Endothelial cell of umbilical vein (primary cell): Measurements from ENCODE around the gene GRM4. TPM values are rescaled to one million over a fixed set of nuclear protein-coding genes. Genes with fewer than 3 reads are reported as not detected.

ENCODE experiments used
- BruUV-seq: library from RNA; stranded (reverse); fragments of 400-500 nt; replicated peaks from 2 replicates; lab custom pipeline; 2021; lab: Mats Ljungman, UMichigan
- CTCF ChIA-PET: fragments of 300-600, 350-600 bp; sonication (Branson Sonifier 250); formaldehyde crosslinking; loops from one replicate; lab custom pipeline; 2021; ENCODE audit warnings: antibody characterized with exemption, inconsistent platforms; lab: Charles Lee
- POLR2A ChIA-PET: fragments of 300-600, 350-600 bp; sonication (Branson Sonifier 250); formaldehyde crosslinking; loops from one replicate; lab custom pipeline; 2021; ENCODE audit warnings: antibody characterized with exemption, inconsistent platforms; lab: Charles Lee
- DNase-seq: peaks from one replicate; pipeline ENCODE4 v3.0.0-alpha.2; 2011; ENCODE audit warnings: low read depth, low spot score
- FAIRE-seq: peaks from 2 replicates; lab custom pipeline; 2011; peaks lifted over from hg19 to GRCh38; lab: Jason Lieb, UNC
- H2AFZ ChIP-seq: 2 replicates; pipeline ENCODE4 v1.6.0; 2012; ENCODE audit warnings: low read depth, low read length, control low read depth, inconsistent platforms
- H3K27ac ChIP-seq: 2 replicates; pipeline ENCODE4 v1.5.1; 2011; ENCODE audit warnings: low read depth, mild to moderate bottlenecking, control low read depth, low read length, moderate library complexity; ENCODE audit not compliant: insufficient read depth
- H3K27me3 ChIP-seq, 2 experiments: 2 replicates each; pipeline versions ENCODE4 v1.6.0 to v1.6.1; 2011; ENCODE audit warnings: low read length in 2 of 2, mixed read lengths in 1 of 2; ENCODE audit not compliant: control insufficient read depth in 2 of 2, insufficient read depth in 2 of 2
- H3K36me3 ChIP-seq, 2 experiments: 2 replicates in 1 of 2; 3 replicates in 1 of 2; pipeline ENCODE4 v1.5.1; 2011; ENCODE audit warnings: low read length in 2 of 2, mild to moderate bottlenecking in 1 of 2, moderate library complexity in 1 of 2; ENCODE audit not compliant: control insufficient read depth in 2 of 2, insufficient read depth in 2 of 2; ENCODE audit errors: extremely low read depth in 1 of 2
- H3K4me1 ChIP-seq: 3 replicates; pipeline ENCODE4 v1.5.1; 2011; ENCODE audit warnings: mild to moderate bottlenecking, low read length; ENCODE audit not compliant: control insufficient read depth, insufficient read depth; ENCODE audit errors: extremely low read depth
- H3K4me2 ChIP-seq: 2 replicates; pipeline ENCODE4 v1.6.1; 2011; ENCODE audit warnings: low read length, control low read depth, mixed read lengths; ENCODE audit not compliant: insufficient read depth
- H3K4me3 ChIP-seq, 3 experiments: fragments of 200-600 bp in 1 of 3; sonication (generic), shearing (Covaris generic) in 1 of 3; replicated peaks in 1 of 3; 2 replicates each; pipeline ENCODE4 v1.5.1; 2011 to 2016; ENCODE audit warnings: control low read depth in 3 of 3, low read length in 3 of 3, mild to moderate bottlenecking in 2 of 3, inconsistent platforms in 1 of 3, low read depth in 1 of 3, moderate library complexity in 1 of 3; ENCODE audit not compliant: insufficient read depth in 1 of 3
- H3K79me2 ChIP-seq: 2 replicates; pipeline ENCODE4 v1.6.0; 2012; ENCODE audit warnings: low read length, inconsistent platforms; ENCODE audit not compliant: control insufficient read depth, insufficient read depth
- H3K9ac ChIP-seq: replicated peaks from 2 replicates; pipeline ENCODE3; 2011; ENCODE audit warnings: low read length, control low read depth; ENCODE audit not compliant: insufficient read depth; ENCODE audit errors: extremely low read depth
- H3K9me1 ChIP-seq: replicated peaks from 3 replicates; pipeline ENCODE4 v1.6.0; 2011; ENCODE audit warnings: mild to moderate bottlenecking, low read length; ENCODE audit not compliant: control insufficient read depth, insufficient read depth; ENCODE audit errors: extremely low read depth
- H3K9me3 ChIP-seq: replicated peaks from 2 replicates; pipeline ENCODE4 v1.5.1; 2012; ENCODE audit warnings: low read length, inconsistent platforms; ENCODE audit not compliant: control insufficient read depth, insufficient read depth
- H4K20me1 ChIP-seq: replicated peaks from 2 replicates; pipeline ENCODE3; 2011; ENCODE audit warnings: mild to moderate bottlenecking, low read length; ENCODE audit not compliant: control insufficient read depth, insufficient read depth; ENCODE audit errors: extremely low read depth
- EZH2 ChIP-seq: IDR thresholded peaks from 2 replicates; pipeline ENCODE4 v1.6.1; 2012; ENCODE audit warnings: borderline replicate concordance, low read depth, mild to moderate bottlenecking, moderate library complexity, low read length, inconsistent platforms; ENCODE audit not compliant: severe bottlenecking
- FOS ChIP-seq: IDR thresholded peaks from 2 replicates; pipeline ENCODE4 v1.6.1; 2011; ENCODE audit warnings: mild to moderate bottlenecking, low read length, moderate library complexity, borderline replicate concordance; ENCODE audit not compliant: insufficient read depth
- GATA2 ChIP-seq: IDR thresholded peaks from 2 replicates; pipeline ENCODE4 v1.7.0; 2011; ENCODE audit warnings: low read depth, mild to moderate bottlenecking, moderate library complexity, mixed read lengths, low read length; ENCODE audit not compliant: insufficient read length, insufficient read depth
- JUN ChIP-seq: IDR thresholded peaks from 2 replicates; pipeline ENCODE4 v1.6.1; 2011; ENCODE audit warnings: borderline replicate concordance, low read depth; ENCODE audit not compliant: insufficient read length, insufficient read depth
- MYC ChIP-seq: IDR thresholded peaks from one replicate; pipeline ENCODE4 v1.6.1; 2011; ENCODE audit warnings: mild to moderate bottlenecking, low read depth, low read length
- POLR2A ChIP-seq: IDR thresholded peaks from 2 replicates; pipeline ENCODE4 v1.6.1; 2012; ENCODE audit warnings: low read depth, mild to moderate bottlenecking, control low read depth, low read length
- POLR2AphosphoS5 ChIP-seq: IDR thresholded peaks from 2 replicates; pipeline ENCODE4 v1.6.1; 2012; ENCODE audit warnings: low read depth, mild to moderate bottlenecking, control low read depth, low read length, moderate library complexity; ENCODE audit not compliant: insufficient read depth
- dilution Hi-C: fragments of 300-500 bp; cut with MboI; formaldehyde crosslinking; loops from one replicate; pipeline ENCODE4 v1.15.0; 2019; ENCODE audit warnings: low sequenced_read_pairs; ENCODE audit not compliant: extremely low pct_ligation_motif_present
- intact Hi-C: fragments of 100-400 bp; cut with micrococcal nuclease; formaldehyde crosslinking; loops from one replicate; pipeline ENCODE4 v1.10.0; 2022
- polyA plus RNA-seq, 4 experiments: library from polyadenylated mRNA; depleted of rRNA in 3 of 4; stranded (reverse) in 3 of 4; unstranded in 1 of 4; fragments of >200 nt; gene quantifications; 2 replicates each; pipeline versions ENCODE4 v1.2.1 to v1.2.3, GENCODE V29; 2011 to 2012; ENCODE audit warnings: missing spikeins in 1 of 4
- total RNA-seq: library from RNA; stranded (reverse); gene quantifications from 2 replicates; pipeline ENCODE4 v1.2.3, GENCODE V29; 2021
- TF ChIP-seq, protein P1 (sequence below): IDR thresholded peaks from 2 replicates; pipeline ENCODE4 v1.6.1; 2011; ENCODE audit not compliant: insufficient read depth, insufficient read length
- TF ChIP-seq, protein P2 (sequence below), 2 donors: IDR thresholded peaks; 1 replicate in 1 of 2; 2 replicates in 1 of 2; pipeline ENCODE4 v1.5.1; 2011; ENCODE audit warnings: low read length in 2 of 2, mild to moderate bottlenecking in 2 of 2, moderate library complexity in 2 of 2, control low read depth in 1 of 2, inconsistent platforms in 1 of 2, low read depth in 1 of 2; ENCODE audit not compliant: insufficient read depth in 1 of 2; ENCODE audit errors: extremely low read depth in 1 of 2

The GRM4 gene
- total and polyA plus RNA-seq, 2 donors (not counting 3 experiments of a cell fraction or from before 2014, with no cell fraction given), result 0.03 TPM; not detected in 1

DNA sequence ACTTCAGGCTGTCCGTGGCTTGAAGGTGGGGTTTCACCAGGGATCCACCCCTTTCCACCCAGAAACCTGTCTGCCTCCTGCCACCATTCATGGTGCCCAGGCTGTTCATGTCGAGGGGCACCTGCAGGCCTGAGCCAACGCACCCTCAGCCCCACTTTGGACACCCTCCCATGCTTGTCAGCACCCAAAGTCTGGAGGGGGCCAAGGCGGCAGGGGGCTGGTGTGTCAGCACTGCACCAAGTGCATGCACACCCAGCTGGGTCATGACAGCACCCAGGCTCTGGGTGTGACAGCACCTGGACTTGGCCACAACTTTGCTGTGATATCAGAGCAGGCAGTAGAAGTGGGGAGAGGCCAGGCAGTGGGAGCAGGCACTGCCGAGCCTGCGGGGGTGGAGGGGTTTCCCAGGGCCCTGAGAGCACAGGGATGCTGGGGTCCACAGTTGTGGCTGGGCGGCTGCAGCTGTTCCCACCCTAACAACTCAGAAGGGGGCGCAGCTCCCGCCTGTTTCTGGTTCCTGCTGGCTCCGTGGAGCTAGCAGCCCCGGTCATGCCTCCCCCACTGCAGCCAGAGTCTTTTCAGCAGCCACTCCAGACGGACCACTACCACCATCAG lies 33.3 kb upstream of the GRM4 start:
- no TSS peak for BruUV-seq
- intact Hi-C loops (no loop called here), dilution Hi-C loops (no loop called here)
- POLR2A ChIA-PET, result interaction anchor here (0.7 kb wide), 1 partner anchor 631 kb away, joined by 3 read pairs; no protein-coding TSS in a partner anchor
- Histone ChIP-seq H3K27ac (no peak overlapping the region), H3K36me3 (no peaks in the 10 kb centered on the region), H3K79me2 (no peaks in the 10 kb centered on the region), H3K9me1 (no peaks in the 10 kb centered on the region), H3K4me3 (no peak overlapping the region), H3K27me3 (no peaks in the 10 kb centered on the region), H2AFZ (no peak overlapping the region), H3K4me1 (no peaks in the 10 kb centered on the region), H3K4me2 (no peak overlapping the region), H3K9ac (no peak overlapping the region), H4K20me1 (no peaks in the 10 kb centered on the region), H3K9me3 (no peaks in the 10 kb centered on the region)
- FAIRE-seq (no peak), DNase-seq (no peak)
- TF ChIP-seq, protein P1, sequence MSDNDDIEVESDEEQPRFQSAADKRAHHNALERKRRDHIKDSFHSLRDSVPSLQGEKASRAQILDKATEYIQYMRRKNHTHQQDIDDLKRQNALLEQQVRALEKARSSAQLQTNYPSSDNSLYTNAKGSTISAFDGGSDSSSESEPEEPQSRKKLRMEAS, result no peak
- TF ChIP-seq, protein P2, sequence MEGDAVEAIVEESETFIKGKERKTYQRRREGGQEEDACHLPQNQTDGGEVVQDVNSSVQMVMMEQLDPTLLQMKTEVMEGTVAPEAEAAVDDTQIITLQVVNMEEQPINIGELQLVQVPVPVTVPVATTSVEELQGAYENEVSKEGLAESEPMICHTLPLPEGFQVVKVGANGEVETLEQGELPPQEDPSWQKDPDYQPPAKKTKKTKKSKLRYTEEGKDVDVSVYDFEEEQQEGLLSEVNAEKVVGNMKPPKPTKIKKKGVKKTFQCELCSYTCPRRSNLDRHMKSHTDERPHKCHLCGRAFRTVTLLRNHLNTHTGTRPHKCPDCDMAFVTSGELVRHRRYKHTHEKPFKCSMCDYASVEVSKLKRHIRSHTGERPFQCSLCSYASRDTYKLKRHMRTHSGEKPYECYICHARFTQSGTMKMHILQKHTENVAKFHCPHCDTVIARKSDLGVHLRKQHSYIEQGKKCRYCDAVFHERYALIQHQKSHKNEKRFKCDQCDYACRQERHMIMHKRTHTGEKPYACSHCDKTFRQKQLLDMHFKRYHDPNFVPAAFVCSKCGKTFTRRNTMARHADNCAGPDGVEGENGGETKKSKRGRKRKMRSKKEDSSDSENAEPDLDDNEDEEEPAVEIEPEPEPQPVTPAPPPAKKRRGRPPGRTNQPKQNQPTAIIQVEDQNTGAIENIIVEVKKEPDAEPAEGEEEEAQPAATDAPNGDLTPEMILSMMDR (IDR thresholded peaks at IDR 0.05; ENCODE audit: extremely low read depth in 1 of 2, insufficient read depth in 1 of 2, low read depth in 1 of 2, low read length in 2 of 2), result no peak
- no peak for TF ChIP-seq POLR2AphosphoS5
- TF ChIP-seq EZH2, result no peak
- TF ChIP-seq JUN, result no peak
- no peak for TF ChIP-seq POLR2A
- no peak for TF ChIP-seq GATA2
- no peak for TF ChIP-seq MYC
- no peak for TF ChIP-seq FOS
- CTCF ChIA-PET, result no interaction called here
